Stimulated activated CD4-positive, alpha-beta T cell treated with anti-CD3 and anti-CD28 coated beads, TNF-alpha, amount 100 ng/mL, for 48 hours (primary cell): ENCODE data around the gene E2F1.
"Not testable (repeated sequence)": the region's sequence is repeated elsewhere in the genome, so short reads cannot be mapped to it uniquely, and the experiment has no call there.

Source experiments
- DNase-seq, 3 donors: peaks; one replicate each; pipeline ENCODE4 v3.0.0-alpha.2; 2020; ENCODE audit warnings: low read depth in 3 of 3

E2F1 gene

DNA sequence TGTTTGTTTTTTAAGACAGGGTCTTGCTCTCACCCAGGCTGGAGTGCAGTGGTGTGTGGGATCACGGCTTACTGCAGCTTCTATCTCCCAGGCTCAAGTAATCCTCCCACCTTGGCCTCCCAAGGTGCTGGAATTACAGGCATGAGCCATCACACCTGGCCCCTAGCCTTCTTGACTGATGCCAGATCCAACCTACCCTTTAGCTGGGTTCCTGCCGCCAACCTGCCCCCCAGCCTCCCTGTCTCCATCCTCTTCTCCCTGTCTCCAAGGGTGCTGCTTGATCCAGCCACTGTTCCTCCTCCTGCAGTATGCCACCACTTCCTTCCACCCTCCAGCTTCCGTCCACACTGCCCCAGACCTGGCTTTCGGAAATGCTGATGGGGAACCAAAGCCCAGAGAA lies 27.3 kb downstream of the E2F1 start:
- no peak for DNase-seq

DNA sequence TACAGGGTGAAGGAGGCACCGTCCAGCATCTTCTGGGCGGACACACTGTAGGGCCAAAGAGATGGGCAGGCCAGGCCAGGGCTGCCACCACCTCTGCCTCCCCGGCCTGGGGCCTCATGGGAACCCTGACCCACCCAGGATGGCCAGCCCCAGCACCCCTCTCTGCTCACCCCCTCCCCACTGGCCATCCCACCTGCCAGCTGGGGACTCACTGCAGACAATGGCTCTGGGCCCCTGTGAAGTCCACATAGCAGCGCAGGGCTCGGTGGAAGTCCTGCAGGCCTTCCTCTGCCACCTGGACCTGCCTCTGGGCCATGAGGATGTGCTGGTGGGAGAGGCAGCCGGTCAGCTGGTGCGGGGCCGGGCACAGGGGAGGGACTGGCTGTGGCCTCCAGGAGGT lies 27.7 kb downstream of the E2F1 start:
- no peak for DNase-seq

DNA sequence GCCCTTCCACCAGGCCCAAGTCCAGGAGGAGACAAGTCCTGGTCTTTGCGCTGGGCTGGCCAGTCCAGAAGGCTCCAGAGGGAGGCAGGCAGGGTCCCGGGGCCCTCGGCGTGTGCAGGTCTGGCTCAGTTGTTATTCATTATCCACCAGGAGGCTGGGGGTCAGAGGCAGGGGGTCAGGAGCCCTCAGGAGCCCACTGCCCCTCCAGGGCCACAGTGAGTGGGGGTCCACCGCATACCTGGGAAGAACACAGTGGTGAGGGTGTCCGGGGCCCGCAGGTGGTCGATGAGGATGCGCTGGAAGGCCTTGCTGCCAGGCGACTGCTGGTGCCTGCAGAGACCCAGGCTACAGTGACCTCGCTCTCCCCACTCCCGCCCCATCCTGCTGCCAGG lies 28.5 kb downstream of the E2F1 start:
- DNase-seq: no peak

DNA sequence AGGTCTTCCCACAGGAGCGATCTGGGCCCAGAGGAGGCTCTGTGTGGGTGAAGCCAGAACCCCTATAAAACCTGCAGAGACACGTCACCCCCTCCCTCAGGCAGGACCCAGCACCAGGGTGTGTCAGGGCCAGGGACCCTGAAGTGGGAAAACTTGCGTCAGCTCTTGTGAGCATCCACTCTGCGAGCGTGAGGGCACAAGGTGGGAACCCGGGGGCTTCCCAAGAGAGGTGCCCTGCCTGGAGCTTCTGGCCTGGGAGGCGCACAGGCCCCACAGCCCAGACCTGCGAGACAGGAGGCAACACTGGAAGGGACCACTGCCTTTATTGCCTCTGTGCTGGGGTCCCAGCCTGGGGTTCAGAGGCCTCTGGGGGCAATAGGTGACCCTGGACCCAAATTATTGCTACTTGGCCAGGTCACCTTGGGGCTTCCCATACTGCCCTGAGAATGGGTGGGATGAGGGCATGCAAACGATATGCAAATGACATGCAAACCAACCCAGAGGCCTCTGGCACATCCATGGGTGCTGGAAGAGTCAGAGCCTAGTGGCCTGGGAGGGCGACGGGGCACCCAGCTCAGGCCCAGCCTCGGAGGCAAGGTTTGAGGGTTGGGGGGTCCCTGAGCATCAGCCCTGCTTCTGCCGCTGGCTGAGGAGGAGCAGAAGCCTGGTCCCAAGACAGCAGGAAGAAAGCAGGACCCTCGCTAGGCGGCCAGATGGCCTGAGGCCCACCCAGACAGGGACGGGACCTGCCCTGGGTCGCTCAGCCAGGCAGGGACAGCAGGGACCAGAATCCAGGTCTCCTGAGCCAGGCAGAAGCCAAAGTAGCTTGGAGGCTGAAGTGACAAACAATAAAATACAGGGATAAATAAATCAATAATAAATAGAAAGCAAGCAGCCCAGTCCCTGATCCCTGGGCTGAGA lies 29.1 kb downstream of the E2F1 start:
- DNase-seq: no peak

DNA sequence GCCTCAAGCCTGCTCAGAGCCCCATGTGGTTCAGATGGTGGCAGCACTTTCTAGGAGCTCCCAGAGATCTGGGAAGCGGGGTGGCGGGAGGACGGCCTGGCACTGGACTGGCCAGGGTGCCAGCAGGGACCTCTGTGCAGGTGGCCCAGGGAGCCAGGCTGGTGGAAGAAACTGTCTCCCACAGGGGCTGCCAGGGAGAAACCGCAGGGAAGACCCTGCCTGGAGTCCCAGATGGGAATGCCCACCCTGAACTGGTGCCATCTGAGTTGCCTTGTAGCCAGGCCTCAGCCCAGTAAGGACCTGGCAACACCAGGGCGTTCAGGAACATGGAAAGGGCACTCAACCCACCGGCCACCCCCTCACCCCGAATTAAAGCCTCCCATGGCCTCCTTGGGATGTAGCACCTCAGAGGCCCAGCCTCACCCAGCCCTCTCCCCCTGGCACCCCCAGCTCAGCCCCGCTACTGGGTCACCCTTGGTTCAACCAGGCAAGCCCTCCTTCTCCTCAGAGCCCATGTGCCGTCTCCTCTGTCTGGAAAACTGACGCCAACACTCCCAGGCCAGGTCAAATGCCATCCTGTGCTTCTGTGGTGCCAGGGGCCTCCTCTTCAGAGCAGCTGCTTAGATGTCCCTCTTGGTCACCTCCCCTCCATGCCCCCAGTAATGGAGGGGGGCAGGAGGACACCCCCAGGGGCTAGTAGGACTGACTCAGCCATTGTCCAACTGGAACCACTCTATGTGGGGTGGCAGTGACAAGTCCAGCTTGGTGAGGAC lies 30.0 kb downstream of the E2F1 start:
- no peak for DNase-seq

DNA sequence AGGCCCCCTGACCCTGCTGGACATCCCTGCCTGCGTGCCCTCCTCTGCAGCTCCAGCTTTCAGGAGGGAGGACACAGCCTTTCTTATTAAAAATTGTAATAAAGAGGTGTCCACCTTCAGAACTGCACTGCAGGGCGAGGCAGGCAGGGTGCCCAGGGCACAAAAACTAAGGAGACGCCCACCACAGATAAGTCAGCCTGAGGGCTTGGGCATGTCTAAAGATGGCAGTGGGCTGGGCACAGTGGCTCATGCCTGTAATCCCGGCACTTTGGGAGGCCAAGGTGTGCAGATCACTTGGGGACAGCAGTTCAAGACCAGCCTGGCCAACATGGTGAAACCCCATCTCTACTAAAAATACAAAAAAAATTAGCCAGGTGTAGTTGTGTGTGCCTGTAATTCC lies 31.0 kb downstream of the E2F1 start:
- no peak for DNase-seq

DNA sequence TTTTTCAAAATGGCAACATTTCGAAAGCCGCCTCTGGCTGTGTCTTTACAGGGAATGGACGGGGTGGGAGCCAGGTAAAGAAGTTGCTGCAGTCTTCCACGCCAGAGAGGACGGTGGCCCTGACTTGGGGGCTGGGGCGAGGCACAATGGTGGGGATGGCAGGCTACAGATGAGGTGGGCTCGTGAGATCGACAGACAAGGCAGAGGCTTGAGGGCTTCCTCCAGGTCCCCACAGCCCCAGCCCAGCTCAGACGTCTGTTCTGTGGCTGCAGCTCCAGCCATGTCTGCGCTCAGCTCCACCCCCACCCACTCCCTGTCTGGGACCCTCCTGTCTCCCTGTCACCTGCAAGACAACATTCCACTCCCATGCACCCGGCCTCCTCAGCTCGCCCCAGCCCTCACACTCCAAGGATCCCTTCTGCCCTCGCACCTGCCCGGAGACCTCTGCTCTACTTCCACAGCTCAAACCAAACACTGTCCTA lies 31.5 kb downstream of the E2F1 start:
- no peak for DNase-seq

DNA sequence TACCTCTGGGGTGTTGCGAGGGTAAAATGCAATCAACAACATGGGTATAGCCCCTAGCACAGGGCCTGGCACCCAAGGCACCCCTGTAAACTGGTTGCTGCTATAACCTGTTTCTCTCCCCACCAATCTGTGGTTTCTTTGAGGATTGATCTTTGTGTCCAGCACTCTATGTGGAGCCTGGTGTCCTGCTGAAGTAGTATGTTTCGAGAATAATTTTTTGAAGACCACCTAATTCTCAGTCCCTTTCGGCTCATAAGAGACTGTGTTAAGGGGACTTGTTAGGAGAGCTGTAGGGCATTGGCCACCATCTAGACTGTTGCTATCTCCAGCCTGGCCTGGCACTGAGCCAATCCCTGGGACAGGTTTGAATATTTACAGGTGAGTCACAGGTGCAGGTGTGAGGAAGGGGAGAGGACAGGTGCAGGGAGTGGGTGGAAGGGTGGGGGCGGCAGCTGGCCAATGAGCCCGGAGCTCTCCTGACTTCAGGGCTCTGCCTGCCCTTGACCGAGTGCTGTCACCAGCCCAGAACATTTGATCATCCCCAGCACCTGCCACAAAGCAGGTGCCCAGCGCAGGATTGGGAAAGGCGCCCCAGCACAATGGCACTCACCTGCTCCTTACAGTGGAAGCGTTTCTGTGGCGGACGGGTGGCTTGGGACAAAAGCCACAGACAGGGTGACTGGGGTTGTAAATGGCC lies 32.1 kb downstream of the E2F1 start:
- DNase-seq: no peak

DNA sequence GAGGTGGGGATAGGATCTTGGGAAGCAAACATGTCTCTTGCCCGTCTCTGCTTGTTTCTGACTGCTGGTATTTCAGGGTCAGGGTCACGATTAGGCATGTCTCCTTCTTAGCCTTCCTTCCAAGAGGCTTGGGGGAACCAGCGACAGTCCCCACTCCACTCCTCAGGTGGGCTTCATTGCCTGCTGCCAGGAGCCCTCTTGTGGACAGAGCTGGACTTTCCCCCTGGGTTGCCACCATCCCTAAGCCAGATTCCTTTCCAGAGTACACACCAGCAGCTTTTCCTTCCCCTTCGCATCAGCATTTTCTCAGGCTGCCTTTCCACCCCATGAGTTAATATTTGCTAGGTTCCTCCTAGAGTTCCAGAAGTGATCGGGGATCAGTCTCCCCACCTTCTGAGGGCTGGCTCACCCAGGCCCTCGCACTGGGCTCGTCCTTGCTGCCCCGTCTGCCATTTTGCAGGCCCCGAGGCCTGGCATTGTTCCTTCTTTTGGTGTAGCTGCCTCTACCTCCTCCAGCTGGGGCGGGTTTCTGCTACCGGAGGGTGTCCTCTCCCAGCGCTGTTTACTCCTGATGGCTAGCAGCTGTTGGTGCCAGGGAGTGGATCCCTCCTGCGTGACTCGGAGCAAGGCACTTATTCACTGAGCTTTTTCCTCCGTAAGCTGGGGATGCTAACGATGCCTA lies 32.8 kb downstream of the E2F1 start:
- DNase-seq: no peak

DNA sequence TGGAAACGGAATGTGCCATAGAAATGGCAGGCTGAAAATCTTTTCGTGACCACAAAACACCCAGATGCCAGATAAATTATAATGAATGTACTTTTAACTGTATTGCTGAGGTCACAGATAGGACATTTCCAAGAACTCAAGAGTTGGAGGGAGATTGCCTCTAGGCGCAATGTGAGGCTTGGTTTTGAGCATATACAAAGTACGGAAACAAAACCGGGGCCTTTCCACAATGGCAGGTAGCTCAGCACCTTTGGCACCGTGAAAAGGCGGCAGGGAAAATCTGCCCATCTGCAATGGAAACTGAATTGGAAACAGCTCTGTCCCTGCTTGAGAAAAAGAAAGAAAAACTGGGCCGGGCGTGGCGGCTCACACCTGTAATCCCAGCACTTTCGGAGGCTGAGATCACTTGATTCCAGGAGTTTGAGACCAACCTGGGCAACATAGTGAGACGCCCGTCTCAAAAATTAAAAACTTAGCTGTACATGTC lies 34.6 kb downstream of the E2F1 start:
- no peak for DNase-seq

DNA sequence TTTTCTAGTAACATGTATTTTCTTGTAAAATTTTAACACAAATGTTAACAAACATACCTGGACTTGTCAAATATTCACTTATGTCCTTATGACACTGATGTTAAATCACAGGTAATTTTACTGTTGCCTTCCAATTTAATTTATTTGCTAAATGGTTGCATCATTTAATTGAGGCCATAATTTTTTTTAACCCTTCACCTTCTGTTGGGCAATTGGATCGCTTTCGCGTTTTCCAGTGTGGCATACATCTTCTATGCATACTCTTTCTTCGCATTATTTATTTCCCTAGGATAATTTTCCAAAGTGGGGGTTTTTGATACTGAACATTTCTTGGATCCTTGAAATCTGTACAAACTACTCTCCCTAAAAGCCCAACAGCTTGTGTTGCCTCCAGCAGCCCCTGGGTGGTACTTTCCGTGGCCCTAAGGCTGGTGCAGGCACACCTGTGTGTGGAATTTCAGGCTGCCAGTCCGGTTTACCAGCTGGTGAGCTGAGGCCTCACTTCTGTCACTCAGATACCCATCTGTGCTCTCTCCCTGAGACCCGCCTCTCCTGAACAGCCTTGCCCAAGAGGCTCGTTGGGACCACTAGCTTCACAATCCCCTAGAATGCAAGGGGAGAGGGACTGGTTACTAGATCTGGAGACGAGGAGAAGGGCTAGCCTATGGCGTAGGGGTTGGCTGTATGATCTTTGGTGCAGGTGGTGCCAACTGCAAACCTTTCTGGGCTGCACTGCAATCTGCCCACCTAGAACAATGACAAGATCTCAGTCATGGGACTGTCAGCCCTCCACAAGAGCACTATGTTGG lies 35.2 kb downstream of the E2F1 start:
- DNase-seq: no peak

DNA sequence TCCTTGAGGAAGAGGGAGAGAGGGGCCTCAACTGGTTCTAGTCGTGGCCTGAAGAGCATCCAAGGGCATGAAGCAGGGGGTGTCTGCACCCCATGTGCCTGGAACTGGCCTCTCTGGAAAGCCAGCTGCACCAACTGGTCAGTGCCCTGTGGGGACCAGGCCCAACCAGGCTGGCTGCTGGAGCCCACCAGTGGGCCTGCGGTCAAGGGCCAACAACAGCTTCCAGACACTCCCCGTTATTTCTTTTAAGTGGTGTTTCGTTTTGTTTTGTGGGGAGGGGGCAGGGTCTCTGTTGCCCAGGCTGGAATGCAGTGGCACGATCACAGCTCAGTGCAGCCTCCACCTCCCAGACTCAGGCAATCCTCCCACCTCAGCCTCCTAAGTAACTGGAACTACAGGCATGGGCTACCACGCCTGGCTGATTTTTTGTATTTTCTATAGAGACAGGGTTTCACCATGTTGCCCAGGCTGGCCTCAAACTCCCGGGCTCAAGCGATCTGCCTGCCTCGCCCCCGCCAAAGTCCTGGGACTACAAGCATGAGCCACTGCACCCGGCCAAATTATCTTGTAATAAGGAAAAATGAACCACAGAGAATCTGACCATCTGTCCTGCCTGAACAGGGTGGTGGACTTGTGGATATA lies 36.0 kb downstream of the E2F1 start:
- no peak for DNase-seq

DNA sequence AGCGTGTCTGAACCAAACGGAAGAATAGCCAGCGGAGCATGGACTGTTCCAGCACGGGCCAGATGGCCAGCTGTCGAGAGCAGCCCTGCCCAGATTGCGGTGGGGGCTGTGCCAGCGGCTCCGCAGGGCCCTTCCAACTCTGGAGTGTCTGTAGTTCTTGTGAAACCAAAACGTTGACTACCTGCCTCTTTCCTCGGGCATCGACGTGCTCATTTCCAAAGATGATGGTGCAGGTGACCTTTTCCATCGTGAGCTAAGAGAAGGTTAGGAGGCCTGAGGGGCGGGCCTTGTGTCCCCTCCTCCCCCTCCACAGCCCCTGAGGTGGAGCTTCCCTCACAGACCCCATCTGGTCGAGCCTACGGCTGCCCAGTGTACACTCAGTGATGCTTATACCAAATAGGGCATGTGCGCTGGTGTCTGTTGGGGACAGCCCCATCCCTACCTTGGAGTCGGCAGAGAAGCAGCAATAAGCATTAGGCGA lies 36.9 kb downstream of the E2F1 start:
- DNase-seq: no peak

DNA sequence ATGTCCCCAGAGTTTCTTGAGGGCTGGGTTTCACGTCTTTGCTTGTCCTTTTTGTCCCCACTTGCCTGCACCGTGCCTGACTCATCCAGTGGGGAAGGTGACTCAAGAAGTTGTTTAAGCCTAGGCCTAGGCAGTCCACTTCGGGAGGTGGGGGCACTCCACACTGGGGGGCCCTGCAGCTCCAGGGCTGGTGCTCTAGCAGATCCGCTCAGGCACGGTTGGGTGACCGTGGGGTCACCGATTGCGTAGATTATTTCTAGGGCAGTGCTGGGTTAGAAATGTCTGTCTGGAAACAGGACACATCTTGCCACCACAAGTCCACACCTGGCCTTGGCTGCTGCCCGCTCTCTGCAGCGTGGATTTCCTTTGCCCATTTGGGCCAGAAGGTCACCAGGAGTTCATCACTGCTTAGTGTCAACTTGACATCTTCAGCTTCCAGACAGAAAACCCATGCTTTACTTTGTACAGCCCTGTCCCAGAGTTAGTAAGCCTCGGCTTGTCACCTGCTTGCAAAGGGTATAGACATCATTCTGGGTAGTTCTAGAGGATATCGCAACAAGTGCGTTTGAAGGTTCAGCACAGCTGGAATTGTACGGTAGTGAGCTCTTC lies 37.7 kb downstream of the E2F1 start:
- no peak for DNase-seq

DNA sequence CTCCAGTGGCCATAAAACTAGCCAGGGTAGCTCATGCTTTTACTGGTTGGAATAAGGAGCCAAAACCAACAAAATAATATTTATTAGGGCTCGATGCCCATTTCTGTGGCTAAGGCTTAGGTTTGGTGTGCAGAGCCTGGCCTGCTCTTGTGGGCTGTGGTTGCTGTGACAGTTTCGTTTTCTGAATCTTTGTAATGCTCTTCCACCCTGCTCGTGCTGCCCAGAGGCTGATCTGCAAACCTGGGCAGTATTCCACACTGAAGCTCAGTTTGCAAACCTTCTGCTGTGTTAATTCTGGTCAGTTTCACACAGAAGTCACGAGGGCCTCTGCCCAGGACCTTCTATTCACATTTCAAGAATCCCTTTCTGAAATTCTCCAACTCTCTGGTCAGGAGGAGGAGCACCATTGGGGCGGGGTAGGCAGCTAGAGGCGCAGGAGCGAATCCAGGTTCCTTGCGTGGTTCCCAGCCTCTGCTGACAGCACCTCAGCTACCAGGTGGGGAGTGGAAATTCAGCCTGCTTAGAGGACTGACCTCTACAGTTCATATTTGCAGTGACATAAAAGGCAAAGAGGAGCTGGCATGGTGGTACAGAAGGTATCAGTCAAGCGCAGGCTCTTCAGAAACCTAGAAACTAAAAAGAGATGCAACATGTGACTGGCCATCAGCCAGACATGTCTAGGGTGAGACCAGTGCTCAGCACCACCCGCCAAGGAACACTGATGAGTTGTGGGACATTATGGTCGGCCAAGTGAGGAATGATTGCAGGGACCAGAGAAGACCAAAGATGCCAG lies 38.4 kb downstream of the E2F1 start:
- DNase-seq: no peak

DNA sequence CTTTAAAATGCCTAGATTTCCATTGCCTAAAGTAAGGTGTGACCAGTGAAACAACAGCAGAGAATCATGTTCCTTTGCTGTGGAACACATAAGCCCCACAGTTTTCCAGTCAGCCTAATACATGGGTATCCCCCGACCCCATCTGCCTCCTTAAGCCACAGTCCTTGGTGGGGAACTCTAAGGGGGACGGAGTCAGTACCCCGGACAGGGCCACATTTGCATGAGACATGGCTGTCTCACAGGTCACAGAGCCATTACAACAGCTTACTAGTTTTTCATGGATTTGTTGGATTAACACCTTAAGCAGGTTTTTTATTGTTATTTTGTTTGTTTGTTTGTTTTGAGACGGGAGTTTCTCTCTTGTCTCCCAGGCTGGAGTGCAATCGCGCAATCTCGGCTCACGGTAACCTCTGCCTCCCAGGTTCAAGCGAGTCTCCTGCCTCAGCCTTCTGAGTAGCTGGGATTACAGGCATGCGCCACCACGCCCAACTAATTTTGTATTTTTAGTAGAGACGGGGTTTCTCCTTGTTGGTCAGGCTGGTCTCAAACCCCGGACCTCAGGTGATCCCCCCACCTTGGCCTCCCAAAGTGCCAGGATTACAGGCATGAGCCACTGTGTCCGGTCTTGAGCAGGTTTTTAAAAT lies 39.1 kb downstream of the E2F1 start:
- not testable (repeated sequence) for DNase-seq

DNA sequence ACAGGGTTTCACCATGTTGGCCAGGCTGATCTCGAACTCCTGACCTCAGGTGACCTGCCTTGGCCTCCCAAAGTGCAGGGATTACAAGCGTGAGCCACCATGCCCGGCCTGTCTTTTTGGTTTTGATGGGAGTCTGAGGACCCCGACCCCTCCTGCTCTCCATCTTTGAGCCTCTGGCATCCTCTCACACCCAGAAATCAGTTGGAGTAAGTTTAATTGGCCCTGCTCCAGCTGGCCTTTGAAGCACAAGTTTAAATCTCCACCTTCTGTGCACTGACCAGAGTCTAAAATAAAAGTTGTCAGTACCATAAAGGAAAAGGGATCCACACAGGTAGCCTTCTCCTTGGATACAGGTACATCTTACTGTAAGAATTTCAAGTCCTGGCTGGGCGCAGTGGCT lies 40.0 kb downstream of the E2F1 start:
- no peak for DNase-seq

DNA sequence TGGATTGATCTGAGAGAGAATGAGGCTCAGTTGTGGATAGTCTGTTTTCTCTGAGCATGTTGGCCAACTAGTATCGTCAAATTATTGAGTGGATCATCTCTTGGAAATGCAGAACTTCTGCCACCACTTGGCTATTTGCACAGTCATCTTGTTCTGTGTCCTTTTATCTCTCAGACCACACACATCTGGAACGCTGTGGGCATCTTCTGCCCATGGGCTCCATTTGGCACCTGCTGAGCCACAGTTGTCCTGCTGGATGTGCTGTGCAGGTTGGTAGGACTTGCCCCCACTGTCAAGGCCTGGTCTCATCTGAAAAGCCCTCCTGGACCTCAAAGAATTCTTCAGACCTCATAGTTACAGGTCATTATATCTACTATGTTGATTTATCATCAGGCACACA lies 40.8 kb downstream of the E2F1 start:
- DNase-seq: no peak

DNA sequence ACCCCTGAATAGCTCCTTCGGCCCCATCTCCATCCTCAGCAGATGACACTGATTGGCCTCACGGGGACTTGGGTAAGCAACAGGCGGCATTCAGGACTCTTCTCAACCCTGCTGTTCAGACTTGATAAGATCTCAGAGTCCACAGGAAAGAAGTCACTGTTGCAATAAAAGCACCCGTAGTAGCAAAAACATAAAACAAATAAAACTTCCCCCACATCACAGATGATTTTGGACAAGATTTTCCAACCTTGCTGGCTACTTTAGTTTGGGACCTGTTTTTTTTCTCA lies 41.2 kb downstream of the E2F1 start:
- DNase-seq: no peak
